T-helper 17 cell (primary cell): ENCODE results near the gene RIMS4. TPM values are rescaled to one million over a fixed set of nuclear protein-coding genes. Genes with fewer than 3 reads are reported as not detected.
"Not testable (repeated sequence)": the region's sequence is repeated elsewhere in the genome, so short reads cannot be mapped to it uniquely, and the experiment has no call there.

Experiments used
- ATAC-seq: fragments of 150-1000 bp; cut with Tn5 transposase; 2 replicates; pipeline ENCODE4 v1.10.0; 2021; ENCODE audit warnings: mild to moderate bottlenecking, moderate library complexity
- DNase-seq, 3 donors: peaks; one replicate each; pipeline versions ENCODE4 v3.0.0 to v3.0.0-alpha.2; 2020 to 2021
- H3K9me3 ChIP-seq: one replicate; pipeline ENCODE4 v1.7.0; 2013; ENCODE audit warnings: low read length, mild to moderate bottlenecking; ENCODE audit not compliant: control insufficient read depth, poor library complexity, severe bottlenecking
- H3K27ac Mint-ChIP-seq: one replicate; pipeline ENCODE4 v1.8.0; 2022; ENCODE audit warnings: mild to moderate bottlenecking, moderate library complexity, mixed read lengths
- H3K27me3 Mint-ChIP-seq: one replicate; pipeline ENCODE4 v1.8.0; 2022; ENCODE audit warnings: mixed read lengths
- H3K36me3 Mint-ChIP-seq: one replicate; pipeline ENCODE4 v1.8.0; 2022; ENCODE audit warnings: low read depth, mixed read lengths
- H3K4me1 Mint-ChIP-seq: one replicate; pipeline ENCODE4 v1.8.0; 2022; ENCODE audit warnings: mild to moderate bottlenecking, mixed read lengths
- H3K4me3 Mint-ChIP-seq: one replicate; pipeline ENCODE4 v1.8.0; 2022; ENCODE audit warnings: mild to moderate bottlenecking, moderate library complexity, mixed read lengths
- total RNA-seq, 4 donors: library from RNA in 2 of 4; stranded (reverse) in 2 of 4; gene quantifications; one replicate each; pipeline ENCODE4 v1.2.3 and lab custom pipeline; 2022 to 2026

Gene RIMS4
- total RNA-seq, 2 donors from 2014 or later, result not detected

GRCh38 chr20:44780226-44780625, 30.1 kb downstream of the RIMS4 start:
- no peaks in the 10 kb centered on the region for H3K9me3 ChIP-seq
- no peak overlapping the region for H3K4me3 Mint-ChIP-seq
- ATAC-seq (no peak), DNase-seq (peak in 1 of 3 donors; percentile 16)
- H3K36me3 Mint-ChIP-seq, result peaks cover 2% of the 10 kb centered on the region
- H3K4me1 Mint-ChIP-seq, result no peaks in the 10 kb centered on the region
- peaks cover 22% of the 10 kb centered on the region for H3K27me3 Mint-ChIP-seq
- H3K27ac Mint-ChIP-seq, result no peak overlapping the region

- ATAC-seq (no peak), DNase-seq (no peak)
- no peaks in the 10 kb centered on the region for H3K4me1 Mint-ChIP-seq
- peaks cover 10% of the 10 kb centered on the region for H3K27me3 Mint-ChIP-seq
- H3K27ac Mint-ChIP-seq, result no peak overlapping the region
- H3K9me3 ChIP-seq, result no peaks in the 10 kb centered on the region
- H3K4me3 Mint-ChIP-seq, result no peak overlapping the region
- peaks cover 2% of the 10 kb centered on the region for H3K36me3 Mint-ChIP-seq
Observed at GRCh38 chr20:44776980-44777379, 33.4 kb downstream of the RIMS4 start.

GRCh38 chr20:44773070-44773829, 37.1 kb downstream of the RIMS4 start:
- no peak for DNase-seq
- H3K4me1 Mint-ChIP-seq, result peaks cover 5% of the 10 kb centered on the region
- peaks cover 4% of the 10 kb centered on the region for H3K36me3 Mint-ChIP-seq
- H3K27ac Mint-ChIP-seq, result no peak overlapping the region
- ATAC-seq, result no peak
- no peak overlapping the region for H3K4me3 Mint-ChIP-seq
- no peaks in the 10 kb centered on the region for H3K9me3 ChIP-seq
- peaks cover 32% of the 10 kb centered on the region for H3K27me3 Mint-ChIP-seq

GRCh38 chr20:44772636-44773035, 37.7 kb downstream of the RIMS4 start:
- no peak overlapping the region for H3K4me3 Mint-ChIP-seq
- no peak for ATAC-seq
- peaks cover 5% of the 10 kb centered on the region for H3K4me1 Mint-ChIP-seq
- H3K27ac Mint-ChIP-seq, result no peak overlapping the region
- no peak for DNase-seq
- peaks cover 34% of the 10 kb centered on the region for H3K27me3 Mint-ChIP-seq
- peaks cover 4% of the 10 kb centered on the region for H3K36me3 Mint-ChIP-seq
- no peaks in the 10 kb centered on the region for H3K9me3 ChIP-seq

- Mint-ChIP-seq H3K4me3 (no peak overlapping the region), H3K27me3 (peaks cover 28% of the 10 kb centered on the region), H3K4me1 (peaks cover 5% of the 10 kb centered on the region), H3K36me3 (peaks cover 2% of the 10 kb centered on the region), H3K27ac (no peak overlapping the region)
- DNase-seq, result no peak
- no peaks in the 10 kb centered on the region for H3K9me3 ChIP-seq
- no peak for ATAC-seq
Observed at GRCh38 chr20:44771172-44771535, 39.2 kb downstream of the RIMS4 start.

- peaks cover 5% of the 10 kb centered on the region for H3K4me1 Mint-ChIP-seq
- peaks cover 2% of the 10 kb centered on the region for H3K36me3 Mint-ChIP-seq
- ATAC-seq (no peak), DNase-seq (no peak)
- H3K4me3 Mint-ChIP-seq, result no peak overlapping the region
- no peak overlapping the region for H3K27ac Mint-ChIP-seq
- H3K27me3 Mint-ChIP-seq, result peaks cover 32% of the 10 kb centered on the region
- no peaks in the 10 kb centered on the region for H3K9me3 ChIP-seq
Observed at GRCh38 chr20:44770484-44771171, 39.7 kb downstream of the RIMS4 start.

GRCh38 chr20:44769481-44769863, 40.9 kb downstream of the RIMS4 start:
- H3K27ac Mint-ChIP-seq, result no peak overlapping the region
- peaks cover 2% of the 10 kb centered on the region for H3K36me3 Mint-ChIP-seq
- peaks cover 38% of the 10 kb centered on the region for H3K27me3 Mint-ChIP-seq
- ATAC-seq (no peak), DNase-seq (no peak)
- no peak overlapping the region for H3K4me3 Mint-ChIP-seq
- peaks cover 7% of the 10 kb centered on the region for H3K4me1 Mint-ChIP-seq
- no peaks in the 10 kb centered on the region for H3K9me3 ChIP-seq

GRCh38 chr20:44768854-44769480, 41.4 kb downstream of the RIMS4 start:
- Mint-ChIP-seq H3K4me3 (no peak overlapping the region), H3K27me3 (peaks cover 38% of the 10 kb centered on the region), H3K36me3 (peaks cover 2% of the 10 kb centered on the region), H3K27ac (no peak overlapping the region), H3K4me1 (peaks cover 7% of the 10 kb centered on the region)
- DNase-seq (no peak), ATAC-seq (no peak)
- H3K9me3 ChIP-seq, result no peaks in the 10 kb centered on the region

- H3K36me3 Mint-ChIP-seq, result peaks cover 2% of the 10 kb centered on the region
- peaks cover 7% of the 10 kb centered on the region for H3K4me1 Mint-ChIP-seq
- H3K27me3 Mint-ChIP-seq, result peaks cover 38% of the 10 kb centered on the region
- no peak overlapping the region for H3K4me3 Mint-ChIP-seq
- ATAC-seq (no peak), DNase-seq (no peak)
- no peaks in the 10 kb centered on the region for H3K9me3 ChIP-seq
- no peak overlapping the region for H3K27ac Mint-ChIP-seq
Observed at GRCh38 chr20:44768256-44768655, 42.1 kb downstream of the RIMS4 start.

- no peaks in the 10 kb centered on the region for H3K36me3 Mint-ChIP-seq
- no peak overlapping the region for H3K4me3 Mint-ChIP-seq
- H3K27ac Mint-ChIP-seq, result no peak overlapping the region
- peaks cover 42% of the 10 kb centered on the region for H3K27me3 Mint-ChIP-seq
- H3K9me3 ChIP-seq, result no peaks in the 10 kb centered on the region
- H3K4me1 Mint-ChIP-seq, result peaks cover 5% of the 10 kb centered on the region
- ATAC-seq (no peak), DNase-seq (no peak)
Observed at GRCh38 chr20:44765701-44766347, 44.5 kb downstream of the RIMS4 start.

- Mint-ChIP-seq H3K27me3 (peaks cover 40% of the 10 kb centered on the region), H3K4me1 (peaks cover 5% of the 10 kb centered on the region), H3K27ac (no peak overlapping the region), H3K36me3 (no peaks in the 10 kb centered on the region), H3K4me3 (no peak overlapping the region)
- DNase-seq, result no peak
- H3K9me3 ChIP-seq, result no peaks in the 10 kb centered on the region
- ATAC-seq, result no peak
Observed at GRCh38 chr20:44765091-44765490, 45.3 kb downstream of the RIMS4 start.

GRCh38 chr20:44763798-44764197, 46.5 kb downstream of the RIMS4 start:
- not testable (repeated sequence) for DNase-seq, H3K9me3 ChIP-seq, H3K4me1 Mint-ChIP-seq, ATAC-seq, H3K27ac Mint-ChIP-seq, H3K36me3 Mint-ChIP-seq, H3K4me3 Mint-ChIP-seq
- H3K27me3 Mint-ChIP-seq, result peaks cover 39% of the 10 kb centered on the region

GRCh38 chr20:44762466-44763140, 47.7 kb downstream of the RIMS4 start:
- no peak for ATAC-seq
- Mint-ChIP-seq H3K27me3 (peaks cover 40% of the 10 kb centered on the region), H3K4me3 (no peak overlapping the region), H3K36me3 (no peaks in the 10 kb centered on the region), H3K27ac (no peak overlapping the region), H3K4me1 (peaks cover 2% of the 10 kb centered on the region)
- no peaks in the 10 kb centered on the region for H3K9me3 ChIP-seq
- DNase-seq, result no peak
